SK-N-SH (cell line): ENCODE data around the gene TUBB1. TPM values are rescaled to one million over a fixed set of nuclear protein-coding genes. Genes with fewer than 3 reads are reported as not detected.

ENCODE experiments used
- CTCF ChIA-PET: fragments of 300-600, 350-600 bp; formaldehyde crosslinking; extraction: SDS; loops from one replicate; lab custom pipeline; 2021; lab: Yijun Ruan, JAX
- POLR2A ChIA-PET: fragments of 350-600 bp; sonication (Branson Sonifier 250); formaldehyde crosslinking; extraction: SDS; loops from one replicate; lab custom pipeline; 2020; ENCODE audit warnings: antibody characterized with exemption, inconsistent platforms; lab: Yijun Ruan, JAX
- DNase-seq: peaks from one replicate; pipeline ENCODE4 v3.0.0; 2012
- H2AFZ ChIP-seq: fragments of 200-600 bp; sonication (generic); 2 replicates; pipeline ENCODE4 v1.8.1; 2016; ENCODE audit warnings: antibody characterized with exemption, mild to moderate bottlenecking, low read depth
- H3F3A ChIP-seq: fragments of 200-600 bp; sonication (generic); replicated peaks from 2 replicates; pipeline ENCODE3; 2016; ENCODE audit warnings: antibody characterized with exemption, mild to moderate bottlenecking; ENCODE audit not compliant: insufficient read depth
- H3K27ac ChIP-seq, 2 experiments: fragments of 200-500 bp in 1 of 2; fragments of 200-600 bp in 1 of 2; sonication (Bioruptor generic) in 1 of 2; sonication (generic), shearing (Covaris generic) in 1 of 2; 2 replicates each; pipeline versions ENCODE4 v1.5.1 to v1.6.1; 2014 to 2016; ENCODE audit warnings: low read depth in 2 of 2, inconsistent platforms in 1 of 2, low read length in 1 of 2, mild to moderate bottlenecking in 1 of 2, mixed read lengths in 1 of 2
- H3K27me3 ChIP-seq: fragments of 200-600 bp; sonication (generic), shearing (Covaris generic); 2 replicates; pipeline ENCODE4 v1.6.1; 2016; ENCODE audit warnings: mixed run types; ENCODE audit not compliant: insufficient read depth
- H3K36me3 ChIP-seq, 2 experiments: fragments of 200-500 bp in 1 of 2; fragments of 200-600 bp in 1 of 2; sonication (Bioruptor generic) in 1 of 2; sonication (generic) in 1 of 2; replicated peaks in 1 of 2; 2 replicates each; pipeline versions ENCODE3 to v1.5.1; 2014 to 2016; ENCODE audit warnings: low read length in 1 of 2, mild to moderate bottlenecking in 1 of 2; ENCODE audit not compliant: insufficient read depth in 2 of 2, control insufficient read depth in 1 of 2
- H3K4me1 ChIP-seq, 2 experiments: fragments of 200-500 bp in 1 of 2; fragments of 200-600 bp in 1 of 2; sonication (Bioruptor generic) in 1 of 2; sonication (generic), shearing (Covaris generic) in 1 of 2; 2 replicates each; pipeline versions ENCODE4 v1.5.1 to v1.6.1; 2014 to 2016; ENCODE audit warnings: low read depth in 1 of 2, low read length in 1 of 2, mixed run types in 1 of 2; ENCODE audit not compliant: insufficient read depth in 2 of 2, control insufficient read depth in 1 of 2
- H3K4me2 ChIP-seq: fragments of 200-600 bp; sonication (generic), shearing (Covaris generic); 2 replicates; pipeline ENCODE4 v1.6.1; 2017; ENCODE audit warnings: mixed run types
- H3K4me3 ChIP-seq, 2 experiments: fragments of 200-500 bp in 1 of 2; fragments of 200-600 bp in 1 of 2; sonication (Bioruptor generic) in 1 of 2; sonication (generic), shearing (Covaris generic) in 1 of 2; 2 replicates each; pipeline versions ENCODE4 v1.5.1 to v1.8.1; 2014 to 2016; ENCODE audit warnings: low read depth in 2 of 2, inconsistent platforms in 1 of 2, low read length in 1 of 2, mild to moderate bottlenecking in 1 of 2, mixed read lengths in 1 of 2, moderate library complexity in 1 of 2
- H3K79me2 ChIP-seq: fragments of 200-600 bp; sonication (generic); 2 replicates; pipeline ENCODE4 v1.8.1; 2017; ENCODE audit warnings: mild to moderate bottlenecking; ENCODE audit not compliant: insufficient read depth
- H3K9ac ChIP-seq: fragments of 200-600 bp; sonication (generic); 2 replicates; pipeline ENCODE4 v1.6.1; 2017; ENCODE audit warnings: mixed run types
- H3K9me2 ChIP-seq: fragments of 200-600 bp; sonication (generic); 2 replicates; pipeline ENCODE4 v1.6.1; 2017; ENCODE audit warnings: mixed run types
- H3K9me3 ChIP-seq: fragments of 200-600 bp; sonication (generic); 2 replicates; pipeline ENCODE4 v1.6.1; 2017; ENCODE audit warnings: mixed run types, mild to moderate bottlenecking, moderate library complexity
- H4K20me1 ChIP-seq: fragments of 200-600 bp; sonication (generic); 2 replicates; pipeline ENCODE4 v1.6.1; 2017; ENCODE audit warnings: mild to moderate bottlenecking, mixed run types; ENCODE audit not compliant: insufficient read depth
- CTCF ChIP-seq: fragments of 200-600 bp; sonication (generic); IDR thresholded peaks from 2 replicates; pipeline ENCODE4 v1.6.1; 2017; ENCODE audit warnings: antibody characterized with exemption, mild to moderate bottlenecking, moderate library complexity
- EZH2phosphoT487 ChIP-seq: fragments of 200-600 bp; sonication (generic); IDR thresholded peaks from 2 replicates; pipeline ENCODE4 v1.6.1; 2017; ENCODE audit warnings: low read depth, mixed run types, mild to moderate bottlenecking, antibody characterized with exemption, moderate library complexity, borderline replicate concordance
- FOXJ3 ChIP-seq: sonication (generic); formaldehyde crosslinking; IDR thresholded peaks from 2 replicates; pipeline ENCODE4 v1.5.1; 2020; ENCODE audit warnings: mild to moderate bottlenecking, missing genetic modification reagents
- IRF3 ChIP-seq: fragments of 150-350 bp; IDR thresholded peaks from 2 replicates; pipeline ENCODE4 v1.6.1; 2016; ENCODE audit warnings: mild to moderate bottlenecking, low read depth, low read length
- JUND ChIP-seq: IDR thresholded peaks from 2 replicates; pipeline ENCODE4 v1.4.0; 2012
- MAX ChIP-seq: IDR thresholded peaks from 2 replicates; pipeline ENCODE4 v1.4.0; 2012; ENCODE audit warnings: low read depth
- MEF2A ChIP-seq: IDR thresholded peaks from 2 replicates; pipeline ENCODE4 v1.4.0; 2012; ENCODE audit warnings: low read depth, borderline replicate concordance
- MXI1 ChIP-seq: IDR thresholded peaks from 2 replicates; pipeline ENCODE4 v1.6.1; 2012; ENCODE audit warnings: mild to moderate bottlenecking, low read depth, low read length, improper control_type of control experiment
- NRF1 ChIP-seq: IDR thresholded peaks from 2 replicates; pipeline ENCODE4 v1.6.1; 2012; ENCODE audit warnings: low read depth, mild to moderate bottlenecking, low read length
- PBX3 ChIP-seq: IDR thresholded peaks from 2 replicates; pipeline ENCODE4; 2012
- RAD21 ChIP-seq: IDR thresholded peaks from 2 replicates; pipeline ENCODE4 v1.6.1; 2012; ENCODE audit warnings: mild to moderate bottlenecking, low read length
- RCOR1 ChIP-seq: fragments of 150-350 bp; IDR thresholded peaks from 2 replicates; pipeline ENCODE4 v1.6.1; 2017; ENCODE audit warnings: antibody characterized with exemption, low read length
- RXRA ChIP-seq: IDR thresholded peaks from 2 replicates; pipeline ENCODE4 v1.4.0; 2012; ENCODE audit warnings: low read depth, mild to moderate bottlenecking, borderline replicate concordance
- SIN3A ChIP-seq: IDR thresholded peaks from 2 replicates; pipeline ENCODE4 v1.6.1; 2012; ENCODE audit warnings: low read depth, mild to moderate bottlenecking, low read length, moderate library complexity, borderline replicate concordance
- SMC3 ChIP-seq: IDR thresholded peaks from 2 replicates; pipeline ENCODE4 v1.6.1; 2012; ENCODE audit warnings: low read depth, low read length, improper control_type of control experiment
- TEAD4 ChIP-seq: IDR thresholded peaks from 2 replicates; pipeline ENCODE4 v1.4.0; 2012; ENCODE audit warnings: mild to moderate bottlenecking, borderline replicate concordance; ENCODE audit not compliant: insufficient read depth
- USF1 ChIP-seq: IDR thresholded peaks from 2 replicates; pipeline ENCODE4 v1.4.0; 2012; ENCODE audit warnings: low read depth, borderline replicate concordance
- USF2 ChIP-seq: fragments of 150-350 bp; IDR thresholded peaks from 2 replicates; pipeline ENCODE4 v1.6.1; 2017; ENCODE audit warnings: antibody characterized with exemption, low read length, low read depth, borderline replicate concordance
- YY1 ChIP-seq: IDR thresholded peaks from 2 replicates; pipeline ENCODE4 v1.4.0; 2012; ENCODE audit warnings: low read depth, mild to moderate bottlenecking
- WGBS: methylation state at CpG from one replicate; pipeline ENCODE4 v1.1.6; 2017; ENCODE audit warnings: low lambda C conversion rate; 5-methylcytosine and 5-hydroxymethylcytosine counted together
- polyA plus RNA-seq, 3 experiments: library from polyadenylated mRNA; depleted of rRNA; stranded (reverse); fragments of >200 nt; gene quantifications; 2 replicates each; pipeline ENCODE4 v1.2.3, GENCODE V29; 2012

TUBB1 gene
- polyA plus RNA-seq, 1 of the 3 experiments (the other 2 are of a cell fraction), result not detected

- Histone ChIP-seq H3F3A (no peaks in the 10 kb centered on the region), H3K9me3 (no peaks in the 10 kb centered on the region), H3K27ac (no peak overlapping the region), H4K20me1 (no peaks in the 10 kb centered on the region), H3K36me3 (no peaks in the 10 kb centered on the region), H3K9ac (no peak overlapping the region), H3K79me2 (no peaks in the 10 kb centered on the region), H3K4me1 (peaks cover 1 to 6% of the 10 kb centered on the region in 2 experiments; a peak in 1 of 4 replicates), H3K27me3 (no peaks in the 10 kb centered on the region), H3K9me2 (no peaks in the 10 kb centered on the region), H3K4me2 (no peak overlapping the region), H2AFZ (no peak overlapping the region), H3K4me3 (no peak overlapping the region)
- 94% methylated on average over 2 of the region's 3 CpGs for WGBS
- TF ChIP-seq RCOR1 (no peak), PBX3 (no peak), NRF1 (no peak), JUND (no peak), IRF3 (no peak), SMC3 (no peak), EZH2phosphoT487 (no peak), MEF2A (no peak), USF2 (no peak), RAD21 (no peak), CTCF (no peak), RXRA (no peak), MAX (no peak), SIN3A (no peak), USF1 (no peak), TEAD4 (no peak), FOXJ3 (CRISPR knock-in tag) (no peak), YY1 (no peak), MXI1 (no peak)
- DNase-seq, result no peak
- POLR2A ChIA-PET, result no interaction called here
- CTCF ChIA-PET, result interaction anchor here (1.4 kb wide), 1 partner anchor 12 kb away, joined by 4 read pairs; no protein-coding TSS in a partner anchor
Observed at GRCh38 chr20:59005523-59006166, 13.6 kb upstream of the TUBB1 start.
